Epithelial cell of esophagus (primary cell): ENCODE measurements around the gene PPFIA3.

ENCODE experiments used
- DNase-seq: peaks from one replicate; pipeline ENCODE4 v3.0.0; 2010; ENCODE audit warnings: low read depth
- H3K4me3 ChIP-seq: 2 replicates; pipeline ENCODE4 v1.5.1; 2011; ENCODE audit warnings: mild to moderate bottlenecking, low read length, control low read depth
- CTCF ChIP-seq: IDR thresholded peaks from 2 replicates; pipeline ENCODE4 v1.5.1; 2011; ENCODE audit warnings: low read depth, mild to moderate bottlenecking, low read length, control low read depth, inconsistent platforms; ENCODE audit not compliant: insufficient read depth; ENCODE audit errors: missing control alignments

PPFIA3 gene

DNA sequence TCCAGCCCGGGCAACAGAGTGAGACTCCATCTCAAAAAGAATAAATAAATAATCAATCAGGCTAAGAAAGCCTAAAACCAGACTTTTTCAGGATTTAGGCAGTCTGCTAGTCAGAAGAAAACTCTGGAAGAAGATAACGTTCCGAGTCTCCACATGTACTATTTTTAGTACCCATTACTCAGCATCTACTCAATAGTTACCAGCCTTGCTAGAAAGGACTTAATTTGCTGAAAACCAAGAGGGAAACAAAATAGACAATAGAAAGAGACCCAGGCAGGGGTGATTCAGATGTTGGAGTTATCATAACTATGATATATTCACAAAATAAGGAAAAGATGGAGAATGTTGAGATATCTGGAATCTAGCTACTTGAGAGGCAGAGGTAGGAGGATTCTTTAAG is 8.8 kb upstream of the PPFIA3 start:
- no peak for DNase-seq
- TF ChIP-seq CTCF = no peak
- no peak overlapping the region for H3K4me3 ChIP-seq

DNA sequence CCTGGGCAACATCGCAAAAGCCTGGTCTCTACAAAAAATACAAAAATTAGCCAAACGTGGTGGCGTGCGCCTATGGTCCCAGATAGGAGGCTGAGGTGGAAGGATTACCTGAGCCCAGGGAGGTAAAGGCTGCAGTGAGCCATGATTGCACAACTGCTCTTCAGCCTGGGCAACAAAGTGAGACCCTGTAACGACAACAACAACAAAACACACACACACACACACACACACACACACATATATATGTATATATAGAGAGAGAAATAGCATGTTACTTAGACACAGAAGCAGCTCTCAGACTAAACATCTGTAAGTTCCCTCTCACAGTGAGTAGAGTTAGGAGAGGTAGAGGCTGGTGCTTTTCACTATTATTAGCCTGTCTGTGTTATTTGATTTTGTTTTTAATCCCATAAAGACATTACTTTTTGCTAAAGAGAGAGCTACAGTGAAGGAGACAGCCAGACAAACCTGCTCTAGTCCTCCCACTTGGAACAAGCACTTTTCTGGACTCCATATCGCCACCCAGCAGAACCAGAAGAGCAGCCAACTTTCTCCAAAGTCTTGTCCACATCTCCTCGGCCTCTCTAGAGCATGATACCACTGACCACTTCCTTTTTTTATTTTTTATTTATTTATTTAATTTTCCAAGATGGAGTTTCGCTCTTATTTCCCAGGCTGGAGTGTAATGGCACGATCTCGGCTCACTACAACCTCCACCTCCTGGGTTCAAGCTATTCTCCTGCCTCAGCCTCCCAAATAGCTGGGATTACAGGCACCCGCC is 7.9 kb upstream of the PPFIA3 start:
- DNase-seq = no peak
- TF ChIP-seq CTCF = no peak
- H3K4me3 ChIP-seq = no peak overlapping the region

DNA sequence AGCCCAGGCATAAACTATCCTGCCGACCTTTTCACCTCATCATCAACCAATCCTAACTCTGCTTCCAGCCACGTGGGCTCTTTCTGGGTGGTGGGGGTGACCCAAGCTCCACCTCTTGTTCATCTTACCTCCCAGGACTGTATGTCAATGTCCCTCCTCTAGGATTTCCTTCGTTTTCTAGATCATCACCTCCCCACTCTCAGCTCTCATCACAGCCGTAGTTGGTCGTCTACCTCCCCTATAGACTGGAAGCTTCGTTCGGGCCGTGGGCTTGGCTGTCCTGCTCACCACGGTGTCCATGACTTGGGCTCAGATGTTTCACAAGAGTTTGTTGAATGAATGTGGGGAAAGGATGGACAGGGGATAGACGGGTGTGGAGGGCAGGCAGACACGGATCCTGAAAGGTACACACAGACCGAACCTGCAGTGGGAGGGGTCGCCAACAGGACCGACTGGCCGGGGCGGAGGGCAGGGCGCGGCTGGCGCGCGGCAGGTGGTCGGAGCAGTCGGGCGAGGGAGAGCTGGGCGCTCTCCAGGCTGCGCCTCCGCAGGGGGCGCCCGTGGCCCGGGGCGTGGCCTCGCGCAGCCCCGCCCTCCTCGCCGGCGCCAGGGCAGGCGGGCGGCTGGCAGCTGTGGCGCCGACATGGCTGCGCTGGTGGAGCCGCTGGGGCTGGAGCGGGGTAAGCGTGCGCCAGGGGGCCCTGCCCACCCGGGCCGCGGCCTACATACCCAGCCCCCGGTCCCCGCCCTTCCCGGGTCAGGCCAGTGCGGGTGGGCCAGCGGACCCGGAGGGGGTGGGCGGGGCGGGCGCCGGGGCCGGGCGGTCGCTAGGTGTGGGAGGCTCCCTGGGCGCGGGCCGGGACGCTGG is 5.3 kb upstream of the PPFIA3 start, which contains the start of gene LIN7B:
Gene LIN7B (plus strand): TSS at position 609 of the 868 bp plus-strand sequence. CDS start 35 bp downstream, at position 644.
- no peak for TF ChIP-seq CTCF
- DNase-seq = peak; percentile 72

GRCh38 chr19:49114630-49115363 is 4.5 kb upstream of the PPFIA3 start:
- no peak for TF ChIP-seq CTCF
- H3K4me3 ChIP-seq = peak overlapping the region; percentile 64
- peak; percentile 46 for DNase-seq

More for the DNA sequence above, 5.3 kb upstream of the PPFIA3 start, which contains the start of gene LIN7B:
- H3K4me3 ChIP-seq = peak within 1 kb of the TSS; percentile 64

GRCh38 chr19:49116544-49116943 is 2.8 kb upstream of the PPFIA3 start:
- DNase-seq = no peak
- no peak for TF ChIP-seq CTCF
- no peak overlapping the region for H3K4me3 ChIP-seq

GRCh38 chr19:49117677-49118564 is 1.4 kb upstream of the PPFIA3 start:
- no peak for TF ChIP-seq CTCF
- peak overlapping the region; percentile 75 for H3K4me3 ChIP-seq
- no peak for DNase-seq
